ENCODE measurements around the gene FGF14.

GRCh38 chr13:101931186-101931585 is 470.7 kb downstream of the FGF14 start:
- no peak for TF ChIP-seq CTCF (conservative IDR thresholded peaks at IDR 0.05; ENCODE audit: low read depth, low read length)
- no peak for TF ChIP-seq EZH2 (IDR thresholded peaks at IDR 0.05; ENCODE audit: low read length, unreplicated experiment)

Data from PC-3 (cell line).